GM12891 (cell line): ENCODE data around the gene RAB3C.

Experiments used
- POLR2A ChIP-seq: IDR thresholded peaks from 2 replicates; pipeline ENCODE4 v1.6.1; 2011; ENCODE audit warnings: low read depth, low read length, control low read depth
- POLR2AphosphoS5 ChIP-seq: IDR thresholded peaks from 2 replicates; pipeline ENCODE4 v1.6.1; 2011; ENCODE audit warnings: low read depth, low read length, control low read depth
- POU2F2 ChIP-seq: IDR thresholded peaks from 2 replicates; pipeline ENCODE4 v1.6.1; 2011; ENCODE audit warnings: low read depth, mild to moderate bottlenecking, control low read depth, low read length, moderate library complexity
- SPI1 ChIP-seq: IDR thresholded peaks from 2 replicates; pipeline ENCODE4 v1.6.1; 2011; ENCODE audit warnings: low read depth, low read length, control low read depth
- TAF1 ChIP-seq: IDR thresholded peaks from 2 replicates; pipeline ENCODE4 v1.6.1; 2011; ENCODE audit warnings: low read depth, low read length, control low read depth

GRCh38 chr5:58803056-58803455, 220.2 kb downstream of the RAB3C start:
- TF ChIP-seq POLR2A = no peak
- TF ChIP-seq POLR2AphosphoS5 = no peak
- TF ChIP-seq TAF1 = no peak
- no peak for TF ChIP-seq SPI1
- no peak for TF ChIP-seq POU2F2
